ENCODE data around the gene VPS33A. TPM values are rescaled to one million over a fixed set of nuclear protein-coding genes. Genes with fewer than 3 reads are reported as not detected.

VPS33A gene
- total and polyA plus RNA-seq, 4 donors: 6.4 to 14.9 (median 10.0) TPM

- H3K4me1 ChIP-seq (ENCODE audit: control insufficient read depth in 4 of 4, insufficient read depth in 4 of 4, low read length in 3 of 4): no peaks in the 10 kb centered on the region
- no peak overlapping the region for H3K9ac ChIP-seq (ENCODE audit: low read depth in 1 of 2, low read length in 2 of 2)
- DNase-seq (ENCODE audit: low spot score): no peak
- H3K9me3 ChIP-seq (ENCODE audit: control insufficient read depth in 4 of 4, low read length in 3 of 4): no peaks in the 10 kb centered on the region
- no peaks in the 10 kb centered on the region for H3K27me3 ChIP-seq (ENCODE audit: control insufficient read depth in 4 of 4, insufficient read depth in 4 of 4, low read length in 3 of 4)
- no peak overlapping the region for H3K27ac ChIP-seq (ENCODE audit: low read depth in 1 of 2, low read length in 2 of 2)
- WGBS: 92% methylated on average over 3 of the region's 3 CpGs
- no peak overlapping the region for H3K4me3 ChIP-seq (ENCODE audit: low read depth in 1 of 3, low read length in 3 of 3)
- TF ChIP-seq EGR1 (IDR thresholded peaks at IDR 0.05; ENCODE audit: low read depth in 2 of 2) (no peak), YY1 (IDR thresholded peaks at IDR 0.05) (no peak), FOXA1 (IDR thresholded peaks at IDR 0.05) (no peak), RAD21 (IDR thresholded peaks at IDR 0.05) (no peak)
- TF ChIP-seq, protein P1, sequence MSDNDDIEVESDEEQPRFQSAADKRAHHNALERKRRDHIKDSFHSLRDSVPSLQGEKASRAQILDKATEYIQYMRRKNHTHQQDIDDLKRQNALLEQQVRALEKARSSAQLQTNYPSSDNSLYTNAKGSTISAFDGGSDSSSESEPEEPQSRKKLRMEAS (IDR thresholded peaks at IDR 0.05): no peak
- H3K36me3 ChIP-seq (ENCODE audit: control insufficient read depth in 4 of 4, insufficient read depth in 3 of 4, low read depth in 1 of 4, low read length in 3 of 4): peaks cover 13 to 65% (median 35%) of the 10 kb centered on the region in 4 donors
Measured at GRCh38 chr12:122310626-122311333, 44.5 kb upstream of the VPS33A start.

DNA sequence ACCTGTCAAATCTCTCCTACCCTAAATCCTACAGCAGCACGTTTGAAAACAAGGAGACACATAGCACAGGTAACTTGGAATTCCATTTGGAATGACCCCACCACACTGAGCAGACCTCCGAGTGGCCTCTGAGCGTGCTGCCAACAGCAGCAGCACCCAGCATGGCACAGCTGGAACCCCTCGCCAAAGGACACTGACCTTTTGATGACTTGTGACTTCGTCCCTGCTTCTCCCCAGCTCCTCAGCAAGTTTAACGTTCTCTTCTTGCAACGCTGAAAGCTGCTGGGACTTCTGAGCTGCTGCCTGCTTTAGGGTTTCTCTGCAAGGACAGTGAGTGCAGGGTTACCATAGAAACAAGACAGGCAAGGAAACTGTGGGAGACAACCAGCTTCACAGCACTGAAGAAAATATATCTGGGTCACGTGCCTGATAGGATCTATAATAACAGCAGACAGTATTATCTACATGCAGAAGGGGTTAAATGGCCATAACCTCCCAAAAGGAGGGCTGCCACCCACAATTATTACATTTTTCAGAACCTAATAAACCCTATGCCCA, 43.3 kb upstream of the VPS33A start:
- Histone ChIP-seq H3K9me3 (ENCODE audit: control insufficient read depth in 4 of 4, low read length in 3 of 4) (no peaks in the 10 kb centered on the region), H3K9ac (ENCODE audit: low read depth in 1 of 2, low read length in 2 of 2) (no peak overlapping the region), H3K4me3 (ENCODE audit: low read depth in 1 of 3, low read length in 3 of 3) (no peak overlapping the region), H3K27me3 (ENCODE audit: control insufficient read depth in 4 of 4, insufficient read depth in 4 of 4, low read length in 3 of 4) (no peaks in the 10 kb centered on the region), H3K27ac (ENCODE audit: low read depth in 1 of 2, low read length in 2 of 2) (no peak overlapping the region), H3K36me3 (ENCODE audit: control insufficient read depth in 4 of 4, insufficient read depth in 3 of 4, low read depth in 1 of 4, low read length in 3 of 4) (peaks cover 13 to 56% (median 35%) of the 10 kb centered on the region in 4 donors), H3K4me1 (ENCODE audit: control insufficient read depth in 4 of 4, insufficient read depth in 4 of 4, low read length in 3 of 4) (no peaks in the 10 kb centered on the region)
- DNase-seq (ENCODE audit: low spot score): no peak
- 87% methylated on average over 8 of the region's 8 CpGs for WGBS
- TF ChIP-seq HNF4G (IDR thresholded peaks at IDR 0.05) (no peak), FOXA2 (IDR thresholded peaks at IDR 0.05) (no peak)
- TF ChIP-seq, protein P2, sequence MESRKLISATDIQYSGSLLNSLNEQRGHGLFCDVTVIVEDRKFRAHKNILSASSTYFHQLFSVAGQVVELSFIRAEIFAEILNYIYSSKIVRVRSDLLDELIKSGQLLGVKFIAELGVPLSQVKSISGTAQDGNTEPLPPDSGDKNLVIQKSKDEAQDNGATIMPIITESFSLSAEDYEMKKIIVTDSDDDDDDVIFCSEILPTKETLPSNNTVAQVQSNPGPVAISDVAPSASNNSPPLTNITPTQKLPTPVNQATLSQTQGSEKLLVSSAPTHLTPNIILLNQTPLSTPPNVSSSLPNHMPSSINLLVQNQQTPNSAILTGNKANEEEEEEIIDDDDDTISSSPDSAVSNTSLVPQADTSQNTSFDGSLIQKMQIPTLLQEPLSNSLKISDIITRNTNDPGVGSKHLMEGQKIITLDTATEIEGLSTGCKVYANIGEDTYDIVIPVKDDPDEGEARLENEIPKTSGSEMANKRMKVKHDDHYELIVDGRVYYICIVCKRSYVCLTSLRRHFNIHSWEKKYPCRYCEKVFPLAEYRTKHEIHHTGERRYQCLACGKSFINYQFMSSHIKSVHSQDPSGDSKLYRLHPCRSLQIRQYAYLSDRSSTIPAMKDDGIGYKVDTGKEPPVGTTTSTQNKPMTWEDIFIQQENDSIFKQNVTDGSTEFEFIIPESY (IDR thresholded peaks at IDR 0.05): no peak

DNA sequence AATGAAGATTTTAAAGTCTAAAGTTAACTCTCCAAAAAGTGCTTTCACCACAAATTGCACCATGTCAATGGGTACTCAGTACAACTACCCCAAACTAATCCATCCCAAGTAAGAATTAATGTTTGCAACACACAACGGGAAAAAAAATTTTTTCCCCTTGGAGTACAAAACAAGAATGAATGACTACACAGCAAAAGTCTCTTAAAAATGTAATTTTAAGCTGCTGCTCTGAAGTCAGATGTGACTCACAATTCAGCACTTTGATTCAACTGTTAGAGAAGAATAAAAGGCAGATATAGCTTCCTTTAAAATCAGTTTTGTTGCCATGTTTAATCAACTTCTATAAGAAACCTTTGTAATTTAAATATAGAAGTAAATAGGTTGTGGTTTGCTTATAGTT, 42.5 kb upstream of the VPS33A start:
- Histone ChIP-seq H3K9me3 (ENCODE audit: control insufficient read depth in 4 of 4, low read length in 3 of 4) (no peaks in the 10 kb centered on the region), H3K9ac (ENCODE audit: low read depth in 1 of 2, low read length in 2 of 2) (no peak overlapping the region), H3K27ac (ENCODE audit: low read depth in 1 of 2, low read length in 2 of 2) (no peak overlapping the region), H3K4me3 (ENCODE audit: low read depth in 1 of 3, low read length in 3 of 3) (no peak overlapping the region), H3K4me1 (ENCODE audit: control insufficient read depth in 4 of 4, insufficient read depth in 4 of 4, low read length in 3 of 4) (no peaks in the 10 kb centered on the region), H3K36me3 (ENCODE audit: control insufficient read depth in 4 of 4, insufficient read depth in 3 of 4, low read depth in 1 of 4, low read length in 3 of 4) (peaks cover 9 to 54% (median 38%) of the 10 kb centered on the region in 4 donors), H3K27me3 (ENCODE audit: control insufficient read depth in 4 of 4, insufficient read depth in 4 of 4, low read length in 3 of 4) (no peaks in the 10 kb centered on the region)
- TF ChIP-seq HNF4G (IDR thresholded peaks at IDR 0.05) (no peak), EGR1 (IDR thresholded peaks at IDR 0.05; ENCODE audit: low read depth in 2 of 2) (no peak), RAD21 (IDR thresholded peaks at IDR 0.05) (no peak), TAF1 (conservative IDR thresholded peaks at IDR 0.05) (no peak), SP1 (IDR thresholded peaks at IDR 0.05) (no peak), FOXA1 (IDR thresholded peaks at IDR 0.05) (no peak), FOXA2 (IDR thresholded peaks at IDR 0.05) (no peak), HNF4A (conservative IDR thresholded peaks at IDR 0.05) (no peak), YY1 (IDR thresholded peaks at IDR 0.05) (no peak)
- TF ChIP-seq, protein P1 (IDR thresholded peaks at IDR 0.05): no peak
- 99% methylated on average over 1 of the region's 1 CpG for WGBS
- no peak for DNase-seq (ENCODE audit: low spot score)
